ENCODE results near the gene RASL10B. TPM values are rescaled to one million over a fixed set of nuclear protein-coding genes. Genes with fewer than 3 reads are reported as not detected.

RASL10B gene
- total RNA-seq, 1 donor from 2014 or later, result 2.6 TPM

DNA sequence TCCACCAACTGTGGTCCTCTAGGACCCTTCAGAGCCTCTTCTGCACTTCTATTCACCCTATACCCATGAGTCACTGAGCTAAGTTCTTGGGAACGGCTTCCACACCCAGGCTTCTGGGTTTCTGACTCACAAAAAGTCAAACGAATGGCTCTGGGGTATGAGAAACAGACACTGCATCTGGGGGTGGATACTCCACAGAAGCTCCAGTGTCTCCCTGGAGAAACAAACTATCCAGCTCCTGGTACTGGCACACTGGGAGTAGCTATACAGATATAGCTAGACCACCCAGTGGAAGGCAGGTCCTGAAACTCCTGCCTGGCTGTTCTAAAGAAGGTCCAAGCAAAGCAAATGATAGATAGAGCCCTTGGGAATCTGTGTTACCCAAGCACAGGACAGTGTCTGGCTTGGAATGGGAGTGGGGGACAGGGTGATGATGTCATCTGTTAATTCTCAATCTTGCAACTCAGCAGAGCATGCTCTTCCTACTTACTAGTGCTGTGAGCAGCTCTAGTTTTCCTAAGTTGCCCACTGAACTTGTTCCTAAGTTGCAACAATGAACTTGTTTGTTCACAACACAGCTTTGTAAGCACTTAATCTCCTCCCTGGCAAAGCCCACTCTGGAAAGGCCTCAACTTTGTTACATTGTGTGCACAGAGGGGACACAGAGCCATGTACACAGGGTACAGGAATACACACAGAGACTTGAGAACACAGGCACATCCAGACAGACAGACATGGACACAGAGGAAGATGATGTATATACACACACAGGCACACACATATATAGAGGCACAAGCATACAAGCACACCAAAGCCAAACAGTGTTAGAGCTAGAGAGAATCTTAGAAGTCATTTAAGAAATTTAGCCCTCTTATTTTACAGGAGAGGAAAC is 57.3 kb downstream of the RASL10B start:
- no peaks in the 10 kb centered on the region for H3K36me3 ChIP-seq (ENCODE audit: control insufficient read depth, insufficient read depth, low read length)
- peaks cover 7% of the 10 kb centered on the region for H3K27me3 ChIP-seq (ENCODE audit: control insufficient read depth, insufficient read depth, low read length)
- H3K4me3 ChIP-seq (ENCODE audit: low read depth, low read length), result no peak overlapping the region
- TF ChIP-seq, protein P1, sequence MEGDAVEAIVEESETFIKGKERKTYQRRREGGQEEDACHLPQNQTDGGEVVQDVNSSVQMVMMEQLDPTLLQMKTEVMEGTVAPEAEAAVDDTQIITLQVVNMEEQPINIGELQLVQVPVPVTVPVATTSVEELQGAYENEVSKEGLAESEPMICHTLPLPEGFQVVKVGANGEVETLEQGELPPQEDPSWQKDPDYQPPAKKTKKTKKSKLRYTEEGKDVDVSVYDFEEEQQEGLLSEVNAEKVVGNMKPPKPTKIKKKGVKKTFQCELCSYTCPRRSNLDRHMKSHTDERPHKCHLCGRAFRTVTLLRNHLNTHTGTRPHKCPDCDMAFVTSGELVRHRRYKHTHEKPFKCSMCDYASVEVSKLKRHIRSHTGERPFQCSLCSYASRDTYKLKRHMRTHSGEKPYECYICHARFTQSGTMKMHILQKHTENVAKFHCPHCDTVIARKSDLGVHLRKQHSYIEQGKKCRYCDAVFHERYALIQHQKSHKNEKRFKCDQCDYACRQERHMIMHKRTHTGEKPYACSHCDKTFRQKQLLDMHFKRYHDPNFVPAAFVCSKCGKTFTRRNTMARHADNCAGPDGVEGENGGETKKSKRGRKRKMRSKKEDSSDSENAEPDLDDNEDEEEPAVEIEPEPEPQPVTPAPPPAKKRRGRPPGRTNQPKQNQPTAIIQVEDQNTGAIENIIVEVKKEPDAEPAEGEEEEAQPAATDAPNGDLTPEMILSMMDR (IDR thresholded peaks at IDR 0.05; ENCODE audit: insufficient read depth, low read length, poor library complexity, severe bottlenecking), result no peak
- DNase-seq (ENCODE audit: low read depth), result peak; percentile 80

DNA sequence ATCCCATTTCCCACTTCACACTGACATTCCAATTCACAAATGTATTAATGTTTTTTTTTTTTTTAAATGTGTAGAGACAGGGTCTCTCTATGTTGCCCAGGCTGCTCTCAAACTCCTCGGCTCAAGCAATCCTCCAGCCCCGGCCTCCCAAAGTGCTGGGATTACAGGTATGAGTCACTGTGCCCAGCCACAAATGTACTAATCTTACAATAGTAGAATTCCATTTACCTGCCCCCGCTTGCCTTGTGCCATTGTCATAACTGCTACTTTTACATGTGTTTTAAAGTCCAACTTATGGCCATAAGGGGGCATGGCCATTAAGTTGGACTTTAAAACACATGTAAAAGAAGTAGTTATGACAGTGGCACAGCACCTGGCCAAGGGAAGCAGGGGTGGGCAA is 59.4 kb downstream of the RASL10B start:
- no peaks in the 10 kb centered on the region for H3K36me3 ChIP-seq (ENCODE audit: control insufficient read depth, insufficient read depth, low read length)
- H3K4me3 ChIP-seq (ENCODE audit: low read depth, low read length), result no peak overlapping the region
- TF ChIP-seq, protein P1 (IDR thresholded peaks at IDR 0.05; ENCODE audit: insufficient read depth, low read length, poor library complexity, severe bottlenecking), result no peak
- H3K27me3 ChIP-seq (ENCODE audit: control insufficient read depth, insufficient read depth, low read length), result peaks cover 20% of the 10 kb centered on the region
- DNase-seq (ENCODE audit: low read depth), result no peak

DNA sequence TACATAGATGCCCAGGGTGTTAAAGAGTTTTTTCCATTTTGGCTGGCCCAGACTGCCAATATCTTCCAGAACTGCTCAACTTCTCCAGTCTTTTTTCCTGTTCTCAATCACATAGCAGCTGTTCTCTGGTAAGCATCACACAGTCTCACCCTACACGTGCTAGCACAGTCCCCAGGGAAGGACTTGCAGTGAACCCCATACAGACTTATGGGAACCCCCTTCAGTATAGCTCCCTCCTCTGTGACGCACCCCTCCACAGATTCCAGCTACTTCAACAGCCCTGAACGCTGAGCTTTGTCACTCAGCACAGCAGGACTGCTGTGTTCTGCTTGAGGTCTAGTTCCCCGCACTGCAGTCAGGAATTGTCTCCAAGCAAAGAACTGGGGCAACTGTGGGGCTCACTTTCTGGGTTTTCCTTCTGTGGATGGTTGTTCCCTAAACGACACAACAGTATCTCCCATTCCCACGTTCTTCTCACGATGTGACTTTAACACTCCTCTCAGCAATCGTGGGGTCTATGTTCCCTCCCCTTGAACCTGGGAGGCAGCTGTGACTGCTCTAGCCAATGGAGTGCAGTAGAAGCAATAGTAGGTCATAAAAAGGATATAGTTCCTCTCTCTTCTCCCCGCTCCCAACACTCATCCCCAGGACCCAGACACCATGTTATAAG is 60.4 kb downstream of the RASL10B start:
- TF ChIP-seq, protein P1 (IDR thresholded peaks at IDR 0.05; ENCODE audit: insufficient read depth, low read length, poor library complexity, severe bottlenecking), result no peak
- H3K4me3 ChIP-seq (ENCODE audit: low read depth, low read length), result no peak overlapping the region
- no peaks in the 10 kb centered on the region for H3K36me3 ChIP-seq (ENCODE audit: control insufficient read depth, insufficient read depth, low read length)
- H3K27me3 ChIP-seq (ENCODE audit: control insufficient read depth, insufficient read depth, low read length), result peaks cover 22% of the 10 kb centered on the region
- no peak for DNase-seq (ENCODE audit: low read depth)

Other genes starting within 250 kb of the RASL10B start
- gene SLFN12L, start 194.0 kb upstream of the RASL10B start, total RNA-seq, result not detected in 2 replicates
- not detected in 2 replicates for gene SLFN14, start 170.8 kb upstream of the RASL10B start, total RNA-seq
- 7.2 and 8.6 TPM in 2 replicates for gene PEX12, start 153.1 kb upstream of the RASL10B start, total RNA-seq
- gene AP2B1, start 144.3 kb upstream of the RASL10B start, total RNA-seq, result 152 and 163 TPM in 2 replicates
- gene GAS2L2, start 21.6 kb downstream of the RASL10B start, total RNA-seq, result not detected in 2 replicates
- not detected in 2 replicates for gene C17orf50, start 29.2 kb downstream of the RASL10B start, total RNA-seq
- 0.17 TPM in 1 of 2 replicates, not detected in the other for gene MMP28, start 64.0 kb downstream of the RASL10B start, total RNA-seq
- 21.2 and 36.1 TPM in 2 replicates for gene TAF15, start 77.8 kb downstream of the RASL10B start, total RNA-seq
- not detected in 2 replicates for gene HEATR9, start 137.3 kb downstream of the RASL10B start, total RNA-seq
- gene CCL5, start 148.7 kb downstream of the RASL10B start, total RNA-seq, result not detected in 2 replicates
- not detected in 2 replicates for gene RDM1, start 199.1 kb downstream of the RASL10B start, total RNA-seq
- not detected in 2 replicates for gene LYZL6, start 212.1 kb downstream of the RASL10B start, total RNA-seq
- gene CCL16, start 249.9 kb downstream of the RASL10B start, total RNA-seq, result not detected in 2 replicates